HepG2 (cell line): ENCODE results near the gene WDR18. TPM values are rescaled to one million over a fixed set of nuclear protein-coding genes. Genes with fewer than 3 reads are reported as not detected.

ENCODE experiments used
- ARID4A ChIP-seq: sonication (generic); formaldehyde crosslinking; IDR thresholded peaks from 2 replicates; pipeline ENCODE4 v1.5.0; 2020; ENCODE audit warnings: mild to moderate bottlenecking, missing genetic modification reagents, borderline replicate concordance
- ATF5 ChIP-seq: sonication (generic); formaldehyde crosslinking; IDR thresholded peaks from 2 replicates; pipeline ENCODE4 v1.4.0; 2020; ENCODE audit warnings: mild to moderate bottlenecking, low read depth, missing genetic modification reagents
- DNMT3B ChIP-seq: conservative IDR thresholded peaks from 2 replicates; pipeline ENCODE4 v1.6.1; 2016; ENCODE audit warnings: missing biosample characterization, control low read depth
- FOXJ3 ChIP-seq: sonication (generic); formaldehyde crosslinking; IDR thresholded peaks from 2 replicates; pipeline ENCODE4 v1.4.0; 2020; ENCODE audit warnings: missing genetic modification reagents, mild to moderate bottlenecking, borderline replicate concordance
- HES4 ChIP-seq: sonication (generic); formaldehyde crosslinking; IDR thresholded peaks from 2 replicates; pipeline ENCODE4 v1.9.0; 2021; ENCODE audit warnings: mild to moderate bottlenecking, missing genetic modification reagents, borderline replicate concordance
- HNF4G ChIP-seq, 2 experiments: sonication (generic) in 1 of 2; formaldehyde crosslinking in 1 of 2; IDR thresholded peaks; 2 replicates each; pipeline versions ENCODE4 v1.4.0 to v1.6.1; 2011 to 2020; ENCODE audit warnings: borderline replicate concordance in 2 of 2, low read depth in 2 of 2, mild to moderate bottlenecking in 2 of 2, low read length in 1 of 2, missing genetic modification reagents in 1 of 2, moderate library complexity in 1 of 2
- HNRNPL ChIP-seq: fragments of 200-400 bp; formaldehyde crosslinking; IDR thresholded peaks from 2 replicates; pipeline ENCODE4 v1.6.1; 2017; ENCODE audit warnings: mild to moderate bottlenecking, low read depth, low read length
- MAX ChIP-seq: IDR thresholded peaks from 2 replicates; pipeline ENCODE4 v1.6.1; 2012; ENCODE audit warnings: inconsistent platforms
- NKX3-1 ChIP-seq: sonication (generic); formaldehyde crosslinking; IDR thresholded peaks from 2 replicates; pipeline ENCODE4 v1.5.0; 2020; ENCODE audit warnings: missing genetic modification reagents
- POGZ ChIP-seq: sonication (generic); formaldehyde crosslinking; IDR thresholded peaks from 2 replicates; pipeline ENCODE4 v1.4.0; 2020; ENCODE audit warnings: mild to moderate bottlenecking, missing genetic modification reagents
- RBM22 ChIP-seq: fragments of 200-400 bp; formaldehyde crosslinking; optimal IDR thresholded peaks from 2 replicates; pipeline ENCODE3; 2017; ENCODE audit warnings: mild to moderate bottlenecking, low read length, moderate library complexity
- RCOR2 ChIP-seq: IDR thresholded peaks from 2 replicates; pipeline ENCODE4 v1.6.1; 2016; ENCODE audit warnings: missing biosample characterization, missing genetic modification reagents
- SNAPC2 ChIP-seq: sonication (generic); formaldehyde crosslinking; IDR thresholded peaks from 2 replicates; pipeline ENCODE4 v1.8.1; 2022; ENCODE audit warnings: mild to moderate bottlenecking, missing genetic modification reagents
- TSC22D2 ChIP-seq: sonication (generic); formaldehyde crosslinking; IDR thresholded peaks from 2 replicates; pipeline ENCODE4 v1.5.1; 2020; ENCODE audit warnings: missing genetic modification reagents, mild to moderate bottlenecking, borderline replicate concordance
- ZFX ChIP-seq: sonication (generic); formaldehyde crosslinking; IDR thresholded peaks from 2 replicates; pipeline ENCODE4 v1.4.0; 2020; ENCODE audit warnings: mild to moderate bottlenecking, low read depth, missing genetic modification reagents, moderate library complexity
- ZNF562 ChIP-seq: sonication (generic); formaldehyde crosslinking; IDR thresholded peaks from 2 replicates; pipeline ENCODE4 v1.8.0; 2022; ENCODE audit warnings: missing genetic modification reagents, borderline replicate concordance
- ZNF563 ChIP-seq: sonication (generic); formaldehyde crosslinking; IDR thresholded peaks from 2 replicates; pipeline ENCODE4 v1.8.0; 2022; ENCODE audit warnings: mild to moderate bottlenecking, moderate library complexity, missing genetic modification reagents
- ZNF605 ChIP-seq: sonication (generic); formaldehyde crosslinking; IDR thresholded peaks from 2 replicates; pipeline ENCODE4 v1.8.0; 2022; ENCODE audit warnings: mild to moderate bottlenecking, missing genetic modification reagents
- ZNF691 ChIP-seq: sonication (generic); formaldehyde crosslinking; IDR thresholded peaks from 2 replicates; pipeline ENCODE4 v1.4.0; 2020; ENCODE audit warnings: missing genetic modification reagents, low read depth, mild to moderate bottlenecking, borderline replicate concordance
- ZNF7 ChIP-seq: IDR thresholded peaks from 2 replicates; pipeline ENCODE4 v1.6.1; 2016; ENCODE audit warnings: missing biosample characterization, missing genetic modification reagents
- ZZZ3 ChIP-seq: sonication (generic); formaldehyde crosslinking; IDR thresholded peaks from 2 replicates; pipeline ENCODE4 v1.4.0; 2020; ENCODE audit warnings: missing genetic modification reagents, mild to moderate bottlenecking, borderline replicate concordance
- polyA plus RNA-seq, 8 experiments: library from polyadenylated mRNA; depleted of rRNA in 3 of 8; stranded (reverse) in 7 of 8; unstranded in 1 of 8; fragments of >200 nt; fragmentation: Illumina TruSeq in 4 of 8; extraction: Trizol in 4 of 8; gene quantifications; 2 replicates each; pipeline versions ENCODE4 v1.2.1 to v1.2.3, GENCODE V29; 2011 to 2016; ENCODE audit warnings: low read depth in 4 of 8, missing spikeins in 1 of 8, mixed read lengths in 1 of 8; ENCODE audit not compliant: insufficient read depth in 1 of 8
- total RNA-seq, 5 experiments: library from RNA; depleted of rRNA; stranded (reverse); fragments of >200 nt; fragmentation: Illumina TruSeq; extraction: Trizol; gene quantifications; 2 replicates each; pipeline ENCODE4 v1.2.3, GENCODE V29; 2016; ENCODE audit warnings: low read depth in 1 of 5

Gene WDR18
- total and polyA plus RNA-seq, 2 of the 13 experiments (the other 11 are each of a cell fraction or from before 2014, with no cell fraction given) = 36.4 to 47.6 TPM

GRCh38 chr19:1019980-1020867 lies 36.1 kb downstream of the WDR18 start (continued):
- 0 out of 2 replicates have a peak, but pooled peaks have one; percentile 4 for TF ChIP-seq ARID4A (CRISPR knock-in tag)
- TF ChIP-seq ATF5 = no peak
- TF ChIP-seq DNMT3B = no peak
- peak; percentile 44 for TF ChIP-seq RBM22
- 0 out of 2 replicates have a peak, but pooled peaks have one; percentile 28 for TF ChIP-seq HNF4G (IDR thresholded peaks at IDR 0.05; ENCODE audit: borderline replicate concordance, low read depth, low read length)
- no peak; the same call in 1 of the 2 replicates for TF ChIP-seq HNF4G (CRISPR knock-in tag; IDR thresholded peaks at IDR 0.05; ENCODE audit: borderline replicate concordance, low read depth)
- no peak for TF ChIP-seq ZNF563
- TF ChIP-seq SNAPC2 (CRISPR knock-in tag) = no peak
- peak; percentile 54 for TF ChIP-seq ZFX (CRISPR knock-in tag)
- no peak for TF ChIP-seq RCOR2
- TF ChIP-seq ZNF562 (CRISPR knock-in tag) = no peak
- no peak for TF ChIP-seq ZNF605 (CRISPR knock-in tag)
- no peak for TF ChIP-seq TSC22D2 (CRISPR knock-in tag)
- TF ChIP-seq FOXJ3 (CRISPR knock-in tag) = no peak
- no peak for TF ChIP-seq POGZ
- TF ChIP-seq HES4 = no peak
- 0 out of 2 replicates have a peak, but pooled peaks have one; percentile 20 for TF ChIP-seq NKX3-1 (CRISPR knock-in tag)
- no peak for TF ChIP-seq ZNF691 (CRISPR knock-in tag)
- no peak for TF ChIP-seq ZZZ3 (CRISPR knock-in tag)
- TF ChIP-seq MAX = no peak; the same call in 1 of the 2 replicates
- 0 out of 2 replicates have a peak, but pooled peaks have one; percentile 7 for TF ChIP-seq HNRNPL
- TF ChIP-seq ZNF7 (CRISPR knock-in tag) = no peak
